Renal pelvis (tissue), 4 donors: Measurements from ENCODE around the gene CYLD. TPM values are rescaled to one million over a fixed set of nuclear protein-coding genes. Genes with fewer than 3 reads are reported as not detected.
A peak's percentile ranks its signal among the peaks of the same experiment; 100 is the strongest.

Experiments
- DNase-seq: peaks from one replicate; pipeline ENCODE4 v3.0.0-alpha.2; 2013
- polyA plus RNA-seq, 3 donors: library from polyadenylated mRNA; unstranded; fragments of 120-200 nt; gene quantifications; one replicate each; pipeline ENCODE4 v1.2.1, GENCODE V29; 2013; ENCODE audit not compliant: insufficient read length in 3 of 3

Gene CYLD
- polyA plus RNA-seq, 3 donors, result 18.9 to 24.4 (median 20.7) TPM

DNA sequence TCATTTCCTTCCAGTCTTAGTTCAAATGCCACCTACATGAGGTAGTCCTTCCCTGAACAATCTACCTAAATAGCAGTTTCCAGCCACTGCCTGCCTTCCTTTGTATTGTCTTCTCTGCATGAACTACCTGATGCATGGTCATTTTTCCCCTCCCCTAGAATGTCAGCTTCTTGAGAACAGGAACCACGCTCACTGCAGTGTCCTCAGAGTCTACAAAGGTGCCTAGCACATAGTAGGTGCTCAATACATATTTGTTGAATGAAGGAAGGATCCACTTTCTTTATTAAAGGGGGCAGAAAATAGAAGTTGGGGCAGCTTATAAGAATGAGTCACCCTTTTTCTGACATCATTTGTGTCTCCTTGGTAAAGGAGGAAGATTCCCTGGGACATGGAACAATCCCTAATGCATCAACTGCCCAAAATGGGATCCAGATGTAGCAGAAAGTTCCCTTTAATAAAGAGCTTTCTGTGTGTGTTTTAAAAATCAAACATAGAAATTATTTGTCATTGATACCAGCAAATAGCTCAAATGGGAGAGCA lies 4.4 kb upstream of the CYLD start:
- no peak for DNase-seq

- DNase-seq, result no peak
Measured at GRCh38 chr16:50739031-50739430, 2.9 kb upstream of the CYLD start.

DNA sequence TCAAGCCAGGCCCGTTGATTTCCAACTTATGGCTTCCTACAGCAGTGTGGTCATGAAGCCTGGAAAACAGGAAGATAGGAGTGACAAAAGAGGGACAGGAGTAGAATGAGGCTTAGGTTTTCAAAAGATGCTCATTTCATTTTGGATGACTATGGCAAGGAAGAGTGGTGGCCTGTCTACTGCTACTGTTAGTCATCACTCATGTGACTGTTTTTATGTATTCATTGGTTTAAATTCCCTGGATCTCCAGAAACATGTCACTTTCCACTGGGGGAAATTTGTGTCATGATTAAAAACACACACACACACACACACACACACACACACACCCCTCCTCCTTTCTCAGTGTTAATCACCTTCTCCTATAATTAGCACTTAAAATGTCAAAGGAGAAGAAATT lies 1.1 kb upstream of the CYLD start:
- DNase-seq, result no peak

- no peak for DNase-seq
Measured at GRCh38 chr16:50741225-50741780, 583 bp upstream of the CYLD start.

- DNase-seq, result no peak
Measured at GRCh38 chr16:50742576-50743200, 802 bp downstream of the CYLD start.

- no peak for DNase-seq
Measured at GRCh38 chr16:50743581-50744225, 1.8 kb downstream of the CYLD start.

DNA sequence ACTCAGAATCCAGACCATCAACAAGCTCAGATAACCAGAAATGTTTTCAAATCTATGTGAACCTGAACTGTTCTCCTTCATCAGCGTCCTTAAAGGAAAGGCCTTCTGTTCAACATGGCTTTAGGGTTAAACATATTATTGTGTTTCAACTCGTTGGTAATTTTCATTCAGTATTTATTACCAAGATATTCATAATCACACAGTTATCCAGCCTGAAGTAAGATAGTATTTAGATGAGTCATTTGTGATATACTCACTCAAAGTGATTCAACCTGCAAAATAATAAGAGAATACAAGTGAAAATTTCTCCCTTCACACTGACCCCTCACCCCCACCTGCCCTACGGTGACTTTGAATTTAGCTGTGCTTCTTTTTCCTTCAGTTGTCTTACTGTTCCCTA lies 3.0 kb downstream of the CYLD start:
- DNase-seq, result no peak

- no peak for DNase-seq
Measured at GRCh38 chr16:50745940-50746339, 4.1 kb downstream of the CYLD start.

DNA sequence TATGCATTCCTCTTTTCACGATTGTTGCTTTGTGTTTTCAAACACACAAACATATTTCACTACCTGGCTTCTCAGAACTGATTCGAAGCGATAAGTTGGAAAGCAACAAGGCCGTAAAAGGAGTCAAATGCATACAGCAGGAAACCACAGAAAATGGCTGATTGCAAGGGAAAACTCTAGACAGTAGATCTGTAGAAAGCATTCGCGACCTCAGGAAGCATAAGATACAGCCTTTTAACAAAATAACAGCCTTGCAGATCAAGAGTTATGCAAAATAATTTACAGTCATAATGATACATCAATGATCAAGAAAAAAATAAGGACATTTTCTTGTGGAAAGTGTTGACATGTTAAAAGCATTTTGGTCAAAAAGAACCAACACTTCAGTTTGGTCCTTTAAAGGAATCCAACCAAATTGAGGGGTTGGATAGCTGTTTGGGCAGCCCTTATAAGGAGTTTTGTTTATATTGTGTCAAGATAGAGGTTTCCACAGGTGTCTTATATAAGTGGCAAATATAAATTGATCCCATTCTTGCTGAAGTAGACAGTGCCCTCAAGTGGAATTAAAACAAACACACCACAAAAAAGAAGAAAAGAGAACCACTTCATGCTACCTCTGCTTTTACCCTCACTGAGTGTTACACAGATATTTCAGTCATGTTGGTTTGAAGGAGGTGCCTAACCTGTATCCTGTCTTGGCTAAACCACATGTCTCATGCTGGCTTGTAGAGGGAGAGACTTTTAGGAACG lies 5.5 kb downstream of the CYLD start:
- DNase-seq, result peak; percentile 50

DNA sequence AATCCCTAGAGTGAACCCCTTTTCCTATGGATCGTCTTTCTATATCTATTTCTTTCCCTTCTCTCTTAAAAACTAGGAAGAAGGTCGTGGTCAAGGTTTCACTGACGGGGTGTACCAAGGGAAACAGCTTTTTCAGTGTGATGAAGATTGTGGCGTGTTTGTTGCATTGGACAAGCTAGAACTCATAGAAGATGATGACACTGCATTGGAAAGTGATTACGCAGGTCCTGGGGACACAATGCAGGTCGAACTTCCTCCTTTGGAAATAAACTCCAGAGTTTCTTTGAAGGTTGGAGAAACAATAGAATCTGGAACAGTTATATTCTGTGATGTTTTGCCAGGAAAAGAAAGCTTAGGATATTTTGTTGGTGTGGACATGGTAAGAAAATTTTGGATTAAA lies 9.6 kb downstream of the CYLD start:
- DNase-seq, result no peak

DNA sequence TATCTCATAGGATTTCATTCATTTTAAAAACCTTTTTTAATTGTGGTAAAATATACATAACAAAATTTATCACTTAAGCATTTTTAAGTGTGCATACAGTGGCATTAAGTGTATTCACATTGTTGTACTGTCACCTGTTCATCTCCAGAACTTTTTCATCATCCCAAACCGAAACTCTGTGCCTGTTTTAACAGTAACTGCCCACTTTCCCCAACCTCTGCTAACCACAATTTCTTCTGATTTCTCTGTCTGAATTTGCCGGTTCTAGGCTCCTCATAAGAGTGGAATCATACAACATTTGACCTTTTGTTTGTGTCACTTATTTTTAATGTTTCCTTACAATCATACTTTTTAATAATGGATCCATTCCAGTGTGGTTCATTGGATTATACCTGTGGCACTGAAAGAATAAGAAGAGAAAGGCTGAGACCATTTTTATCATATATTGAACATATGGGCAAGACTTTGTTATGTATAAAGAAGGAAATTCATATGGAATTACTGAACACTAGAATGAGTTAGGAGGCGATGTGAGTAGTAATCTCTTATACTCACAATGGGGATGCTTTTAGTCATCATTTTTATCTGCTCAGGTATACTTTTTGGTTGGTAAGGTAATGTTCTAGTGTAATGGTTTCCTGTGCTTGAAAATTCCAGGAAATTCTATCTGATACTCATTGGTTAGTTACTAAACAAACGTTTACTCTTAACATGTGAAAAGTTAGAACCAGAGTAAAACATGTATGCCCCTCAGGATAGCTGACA lies 10.8 kb downstream of the CYLD start:
- DNase-seq, result no peak

- no peak for DNase-seq
Measured at GRCh38 chr16:50756473-50756872, 14.6 kb downstream of the CYLD start.

- DNase-seq, result no peak
Measured at GRCh38 chr16:50761267-50761666, 19.4 kb downstream of the CYLD start.

DNA sequence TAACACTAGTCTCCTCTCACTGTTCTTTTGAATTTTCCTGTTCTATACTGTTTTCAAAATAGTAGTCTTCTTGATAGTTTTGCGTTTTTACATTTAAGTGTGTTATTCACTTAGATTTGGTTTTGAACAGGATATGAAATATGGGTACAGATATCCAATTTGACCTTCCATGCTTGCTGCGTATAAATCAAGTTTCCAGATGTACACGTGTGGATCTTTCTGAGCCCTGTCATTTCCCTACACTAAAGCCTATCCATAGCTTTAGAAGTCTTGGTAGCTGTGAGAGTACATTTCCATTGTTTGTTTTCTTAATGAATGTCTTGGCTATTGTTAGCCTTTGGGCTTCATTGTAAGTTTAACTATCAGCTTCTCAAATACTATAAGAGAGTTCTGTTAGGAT lies 20.4 kb downstream of the CYLD start:
- no peak for DNase-seq

DNA sequence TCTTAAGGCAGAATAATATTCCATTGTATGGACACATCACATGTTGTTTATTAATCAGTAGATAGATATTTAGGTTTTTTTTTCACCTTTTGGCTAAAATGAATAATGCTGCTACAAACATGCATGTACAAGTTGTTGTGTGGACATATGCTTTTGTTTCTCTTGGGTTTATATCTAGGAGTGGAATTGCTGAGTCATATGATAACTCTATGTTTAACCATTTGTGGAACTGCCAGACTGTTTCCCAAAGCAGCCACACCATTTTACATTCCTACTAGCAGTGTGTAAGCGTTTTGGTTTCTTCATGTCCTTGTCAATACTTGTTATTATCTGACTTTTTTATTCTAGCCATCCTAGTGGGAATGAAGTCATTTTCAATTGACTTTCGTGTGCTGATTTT lies 21.3 kb downstream of the CYLD start:
- DNase-seq, result no peak

DNA sequence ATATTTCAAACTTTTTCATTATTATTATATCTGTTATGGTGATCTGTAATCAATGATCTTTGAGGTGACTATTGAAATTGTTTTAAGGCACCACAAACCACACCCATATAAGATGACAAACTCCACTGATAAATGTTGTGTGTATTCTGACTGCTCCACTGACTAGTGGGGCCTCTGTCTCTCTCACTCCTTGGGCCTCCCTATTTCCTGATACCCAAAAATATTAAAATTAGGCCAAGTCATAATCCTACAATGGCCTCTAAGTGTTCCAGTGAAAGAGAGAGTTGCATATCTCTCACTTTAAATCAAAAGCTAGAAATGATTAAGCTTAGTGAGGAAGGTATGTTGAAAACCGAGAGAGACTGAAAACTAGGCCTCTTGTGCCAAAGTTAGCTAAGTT lies 23.4 kb downstream of the CYLD start:
- DNase-seq, result no peak

DNA sequence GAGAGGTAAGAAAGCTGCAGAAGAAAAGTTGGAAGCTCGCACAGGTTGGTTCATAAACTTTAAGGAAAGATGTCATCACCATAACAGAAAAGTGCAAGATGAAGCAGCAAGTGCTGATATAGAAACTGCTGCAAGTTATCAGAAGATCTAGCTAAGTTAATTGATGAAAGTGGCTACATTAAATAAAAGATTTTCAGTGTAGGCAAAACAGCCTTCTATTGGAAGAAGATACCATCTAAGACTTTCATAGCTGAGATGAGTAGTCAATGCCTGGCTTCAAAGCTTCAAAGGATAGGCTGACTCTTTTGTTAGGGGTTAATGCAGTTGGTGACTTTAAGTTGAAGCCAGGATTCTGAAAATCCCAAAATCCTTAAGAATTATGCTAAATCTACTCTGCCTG lies 24.0 kb downstream of the CYLD start:
- DNase-seq, result no peak

- DNase-seq, result no peak
Measured at GRCh38 chr16:50767197-50767596, 25.3 kb downstream of the CYLD start.

DNA sequence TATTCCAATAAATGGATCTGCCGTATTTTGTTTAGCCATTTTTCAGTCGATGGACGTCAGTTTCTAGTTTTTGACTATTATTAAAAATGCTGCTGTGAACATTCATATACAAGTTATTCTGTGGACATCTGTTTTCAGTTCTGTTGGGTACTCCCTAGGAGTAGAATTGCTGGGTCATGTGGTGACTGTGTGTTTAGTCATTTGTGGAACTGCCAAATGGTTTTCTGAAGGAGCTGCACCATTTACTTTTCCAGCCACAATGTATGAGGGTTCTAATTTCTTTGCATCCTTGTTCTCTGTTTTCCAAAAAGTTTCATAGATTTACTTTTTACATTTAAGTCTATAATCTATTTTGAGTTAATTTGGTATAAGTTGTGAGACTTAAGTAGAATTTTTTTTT lies 29.5 kb downstream of the CYLD start:
- DNase-seq, result no peak

DNA sequence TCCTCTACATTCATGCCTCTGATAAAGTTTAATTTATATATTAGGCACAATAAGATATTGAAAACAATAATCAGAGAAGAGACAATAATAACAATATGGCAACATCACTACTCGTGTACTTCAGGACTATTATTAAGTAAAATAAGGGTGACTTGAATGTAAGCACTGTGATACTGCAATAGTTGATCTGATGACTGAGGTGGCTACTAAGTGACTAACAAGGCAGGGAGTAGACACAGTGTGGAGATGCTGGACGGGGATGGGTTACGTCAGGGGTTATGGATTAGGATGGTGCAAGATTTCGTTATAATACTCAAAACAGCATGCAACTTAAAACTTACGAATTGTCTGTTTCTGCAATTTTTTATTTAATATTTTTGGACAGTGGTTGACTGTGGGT lies 32.5 kb downstream of the CYLD start:
- DNase-seq, result no peak

DNA sequence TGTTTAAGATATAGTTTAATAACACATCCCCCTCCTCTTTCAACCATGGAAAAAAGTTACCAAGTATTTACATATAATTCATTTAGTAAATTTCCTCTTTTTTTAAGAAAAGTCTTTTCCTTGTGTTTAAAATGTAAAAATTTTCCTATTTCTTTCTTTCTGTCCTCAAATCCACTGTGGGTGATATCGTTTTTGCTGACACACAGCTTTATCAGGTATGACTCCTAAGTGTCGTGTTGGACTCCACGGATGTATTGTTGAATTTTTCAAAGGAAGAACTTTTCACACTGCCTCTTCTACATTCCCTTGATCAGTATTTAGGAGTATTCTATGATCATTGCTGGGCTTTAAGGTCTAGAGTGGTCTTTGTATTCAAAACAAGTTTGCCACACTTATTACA lies 33.1 kb downstream of the CYLD start:
- no peak for DNase-seq

- DNase-seq, result no peak
Measured at GRCh38 chr16:50776037-50776436, 34.2 kb downstream of the CYLD start.
